Activated naive CD8-positive, alpha-beta T cell treated with anti-CD3 and anti-CD28 coated beads, Interleukin-2, amount 50 U/mL, for 16 hours (primary cell): ENCODE results near the gene RTN1.

Source experiments
- DNase-seq: peaks from one replicate; pipeline ENCODE4 v3.0.0-alpha.2; 2020; ENCODE audit warnings: low read depth, low spot score

Gene RTN1

GRCh38 chr14:59870277-59871165 is at the start of gene RTN1:
Gene RTN1 (minus strand): TSS chr14:59870776. CDS start chr14:59870630, 146 bp downstream.
- no peak for DNase-seq

GRCh38 chr14:59920378-59920683 is 49.8 kb upstream of the RTN1 start:
- DNase-seq = no peak

- DNase-seq = no peak
These were observed 49.2 kb upstream of the RTN1 start, which contains the start of gene LRRC9 for GRCh38 chr14:59919570-59920377. Gene LRRC9 (plus strand): TSS chr14:59920144.

DNA sequence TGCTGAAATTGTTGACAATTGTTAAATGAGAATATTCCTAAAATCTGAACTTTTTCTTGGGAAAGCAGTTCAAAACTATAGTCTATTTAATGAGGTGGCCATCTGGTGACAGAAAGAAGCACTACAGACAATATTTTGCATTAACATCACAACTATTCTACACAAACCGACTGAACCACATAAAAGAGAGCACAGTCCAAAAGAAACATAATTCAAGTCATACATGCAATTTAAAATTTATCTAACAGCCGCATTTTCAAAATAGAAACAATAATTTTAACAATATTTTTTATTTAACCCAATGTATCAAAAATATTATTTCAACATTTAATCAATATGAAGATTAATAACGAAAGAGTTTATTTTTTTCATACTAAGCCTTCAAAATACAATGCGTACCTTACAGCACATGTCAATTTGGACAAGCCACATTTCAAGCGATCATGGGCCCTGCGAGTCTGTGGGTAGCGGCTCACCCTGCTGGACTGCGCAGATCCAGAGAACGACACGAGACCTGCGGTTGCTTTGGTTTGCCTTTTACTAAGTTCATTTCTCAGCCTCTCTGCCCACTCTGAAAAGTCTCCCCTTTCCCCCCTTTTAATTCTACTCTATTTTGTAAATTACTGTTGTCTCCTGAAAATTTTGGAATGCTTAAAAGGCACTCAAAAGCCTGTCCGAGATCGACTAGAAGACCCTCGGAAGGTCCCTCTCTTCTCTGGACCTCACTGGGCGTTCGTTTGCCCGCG is 48.4 kb upstream of the RTN1 start:
- DNase-seq = no peak

GRCh38 chr14:59913187-59913586 is 42.6 kb upstream of the RTN1 start:
- no peak for DNase-seq

GRCh38 chr14:59912443-59912842 is 41.9 kb upstream of the RTN1 start:
- no peak for DNase-seq

DNA sequence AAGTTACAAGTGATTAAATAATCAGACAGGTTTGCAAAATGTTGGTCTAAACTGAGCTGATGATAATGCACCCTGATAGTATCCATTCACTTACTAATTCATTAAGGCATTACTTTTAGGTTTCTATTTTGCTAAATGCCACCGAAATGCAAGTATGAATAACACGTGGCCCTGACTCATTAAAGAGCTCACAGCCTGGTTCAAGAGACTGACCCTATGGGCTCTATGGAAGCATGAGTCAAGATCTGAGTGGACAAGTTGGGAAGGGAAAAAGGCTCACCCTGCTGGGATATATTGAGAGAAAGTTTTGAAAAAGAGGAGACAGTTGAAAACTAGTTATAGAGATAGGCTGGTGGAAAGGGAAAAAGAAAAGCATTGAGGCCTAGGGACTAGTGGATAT is 34.6 kb upstream of the RTN1 start:
- DNase-seq = no peak

- DNase-seq = no peak
These were observed 33.6 kb upstream of the RTN1 start for GRCh38 chr14:59904184-59904583.

- DNase-seq = no peak
These were observed 30.0 kb upstream of the RTN1 start for GRCh38 chr14:59900556-59900955.

GRCh38 chr14:59897757-59898383 is 27.3 kb upstream of the RTN1 start:
- no peak for DNase-seq

DNA sequence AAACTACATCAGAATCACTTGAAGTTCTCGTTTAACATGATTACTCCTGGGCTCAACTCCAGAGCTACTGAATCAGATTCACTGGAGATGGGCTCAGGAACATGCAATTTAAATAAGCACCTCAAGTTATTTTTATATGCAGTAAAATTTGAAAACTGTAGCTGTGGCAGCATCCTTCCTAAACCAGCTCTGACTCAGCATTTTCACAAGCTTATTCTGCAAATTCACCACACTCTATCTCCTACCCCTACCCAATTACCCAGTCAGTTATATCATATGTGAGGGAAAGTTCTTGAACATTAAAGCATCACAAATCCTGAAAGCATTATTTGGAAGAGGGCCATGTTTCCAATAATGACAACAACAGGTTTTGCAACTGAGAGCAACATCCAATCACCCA is 25.1 kb upstream of the RTN1 start:
- no peak for DNase-seq

GRCh38 chr14:59890676-59891075 is 20.1 kb upstream of the RTN1 start:
- DNase-seq = no peak

- no peak for DNase-seq
These were observed 12.4 kb upstream of the RTN1 start for GRCh38 chr14:59882957-59883356.

DNA sequence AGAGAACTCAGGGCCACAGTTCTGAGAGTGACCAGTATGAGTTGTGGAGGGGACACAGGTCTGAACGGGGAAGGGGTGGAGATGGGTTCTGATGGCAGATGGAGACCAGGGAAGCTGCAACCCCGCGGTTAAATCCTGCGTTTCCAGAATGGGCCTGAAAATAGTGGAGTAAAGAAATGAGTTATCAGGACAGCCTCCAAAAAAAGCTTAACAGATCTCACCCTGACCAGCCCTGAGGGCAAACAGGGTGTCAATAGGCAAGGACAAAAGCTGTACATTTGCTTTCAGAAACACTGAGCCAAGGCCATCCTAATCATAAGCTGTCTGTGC is 555 bp upstream of the RTN1 start:
- no peak for DNase-seq

GRCh38 chr14:59869381-59870255 is 958 bp downstream of the RTN1 start:
- no peak for DNase-seq

DNA sequence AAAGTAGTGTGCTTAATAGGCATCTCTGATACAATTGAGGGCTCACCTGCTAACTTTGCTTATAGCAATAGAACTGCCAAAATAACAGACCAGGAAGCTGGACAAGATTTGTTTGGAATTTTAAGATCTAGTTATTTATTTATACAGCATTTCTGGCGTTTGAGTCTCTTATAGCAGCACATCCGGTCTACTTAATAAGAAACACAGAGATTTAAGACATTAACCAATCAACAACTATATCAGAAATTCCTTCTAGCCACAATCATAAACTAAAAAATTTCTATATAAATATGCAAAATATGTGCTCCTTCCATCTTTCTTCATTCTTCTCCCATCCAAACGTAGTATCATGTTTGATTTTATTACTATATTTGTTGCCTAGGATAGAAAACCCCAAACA is 2.6 kb downstream of the RTN1 start:
- no peak for DNase-seq

DNA sequence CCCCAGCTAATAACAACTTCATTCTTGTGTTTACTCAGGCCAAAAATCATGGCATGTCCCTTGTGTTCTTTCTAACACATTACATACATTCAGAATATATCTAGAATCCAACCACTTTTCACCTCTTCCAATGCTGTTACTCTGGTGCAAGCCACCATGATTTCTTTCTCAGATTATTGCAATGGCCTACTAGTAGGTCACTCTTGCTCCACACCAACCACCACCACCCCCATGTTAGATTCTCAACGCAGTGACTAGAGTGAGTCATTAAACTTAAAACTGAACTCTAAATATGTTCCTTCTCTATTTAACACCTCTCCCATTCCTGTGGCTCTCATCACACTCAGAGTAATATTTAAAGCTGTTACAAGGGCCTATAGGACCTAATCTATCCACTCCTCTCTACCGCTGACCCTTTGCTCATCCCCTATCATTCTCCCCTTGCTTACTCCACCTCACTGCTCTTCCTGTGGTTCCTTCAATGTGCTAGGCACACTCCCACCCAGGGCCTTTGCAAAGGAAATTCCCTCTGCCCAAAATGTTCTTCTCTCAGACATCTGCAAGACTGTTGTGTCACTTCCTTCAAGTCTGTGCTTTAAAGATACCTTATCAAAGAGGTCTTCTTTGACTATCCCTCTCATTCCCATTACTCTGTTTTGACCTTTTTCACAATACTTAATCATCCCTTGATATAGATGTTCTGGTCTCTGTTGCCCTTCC is 6.6 kb downstream of the RTN1 start:
- no peak for DNase-seq

GRCh38 chr14:59857328-59857727 is 13.2 kb downstream of the RTN1 start:
- no peak for DNase-seq

DNA sequence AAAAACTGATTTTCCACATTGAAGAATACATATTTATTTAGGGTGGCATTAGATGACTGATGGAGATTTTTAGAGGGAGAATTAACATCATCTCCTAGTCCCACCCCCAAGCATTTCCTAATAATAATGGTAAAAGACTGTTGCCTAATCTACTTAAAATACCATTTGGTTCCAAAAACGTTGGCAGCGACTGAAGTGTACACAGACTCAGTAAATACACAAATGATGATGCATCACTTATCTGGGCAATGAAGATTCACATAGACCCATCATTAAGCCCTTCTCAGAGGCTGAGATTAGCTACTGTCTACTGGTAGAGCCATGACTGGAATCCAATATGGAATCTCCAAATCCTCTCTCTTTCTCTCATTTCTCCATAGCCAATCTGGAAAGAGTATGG is 18.2 kb downstream of the RTN1 start:
- no peak for DNase-seq

- DNase-seq = no peak
These were observed 20.1 kb downstream of the RTN1 start for GRCh38 chr14:59850458-59850857.
